Muscle layer of colon (tissue), 2 donors: ENCODE data around the gene MTERF4.

Source experiments
- H3K27ac ChIP-seq: one replicate; pipeline ENCODE4 v1.7.0; 2013; ENCODE audit warnings: low read depth, mild to moderate bottlenecking, low read length, moderate library complexity
- H3K27me3 ChIP-seq, 2 donors: one replicate each; pipeline ENCODE4 v1.7.0; 2013; ENCODE audit warnings: low read length in 2 of 2, mild to moderate bottlenecking in 2 of 2; ENCODE audit not compliant: insufficient read depth in 2 of 2, control insufficient read depth in 1 of 2
- H3K36me3 ChIP-seq: one replicate; pipeline ENCODE4 v1.7.0; 2013; ENCODE audit warnings: mild to moderate bottlenecking, low read length; ENCODE audit not compliant: insufficient read depth
- H3K4me1 ChIP-seq: one replicate; pipeline ENCODE4 v1.7.0; 2013; ENCODE audit warnings: mild to moderate bottlenecking, low read length; ENCODE audit not compliant: insufficient read depth
- H3K4me3 ChIP-seq, 2 donors: one replicate each; pipeline ENCODE4 v1.7.0; 2013; ENCODE audit warnings: low read length in 2 of 2, low read depth in 1 of 2, mild to moderate bottlenecking in 1 of 2, moderate library complexity in 1 of 2
- H3K9ac ChIP-seq: one replicate; pipeline ENCODE4 v1.7.0; 2013; ENCODE audit warnings: low read length
- H3K9me3 ChIP-seq: one replicate; pipeline ENCODE4 v1.7.0; 2013; ENCODE audit warnings: mild to moderate bottlenecking, low read length
- donor health status: abdominal sarcoma.
- donor health status: Adenocarcinoma of cecum.

Gene MTERF4

DNA sequence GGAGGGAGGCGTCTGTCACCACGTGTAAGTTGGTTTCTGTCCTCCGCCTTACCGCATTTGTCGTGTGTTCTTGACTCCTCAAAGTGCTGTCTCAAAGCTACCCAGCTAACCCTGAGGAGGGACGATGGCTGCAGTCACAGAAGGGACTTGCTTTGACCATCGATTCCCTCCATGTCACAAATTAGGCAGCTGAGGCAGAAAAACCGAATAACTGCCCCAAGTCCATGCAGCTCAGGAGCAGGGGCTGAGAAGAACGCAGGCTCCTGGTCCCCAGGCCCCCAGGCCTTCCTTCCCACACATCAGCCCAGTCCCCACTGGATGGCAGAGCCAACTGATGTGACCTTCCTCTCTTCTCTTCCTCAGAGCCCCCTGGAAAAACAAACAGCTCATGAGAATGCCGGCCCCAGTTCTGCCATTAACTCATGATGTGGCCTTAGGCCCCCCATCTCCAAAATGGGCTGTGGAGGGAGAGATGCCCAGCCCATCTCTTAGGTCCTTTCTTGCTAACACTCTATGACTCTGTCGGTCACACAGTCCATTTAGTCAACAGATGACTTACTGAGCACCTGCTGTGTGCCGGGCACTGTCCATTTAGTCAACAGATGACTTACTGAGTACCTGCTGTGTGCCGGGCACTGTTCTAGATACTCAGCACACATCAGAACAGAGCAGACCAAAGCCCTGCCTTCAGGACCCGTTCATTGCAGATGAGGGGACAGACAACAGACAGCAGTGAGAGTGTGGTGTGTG, 19.6 kb downstream of the MTERF4 start:
- no peaks in the 10 kb centered on the region for H3K27me3 ChIP-seq
- H3K4me3 ChIP-seq = no peak overlapping the region
- no peaks in the 10 kb centered on the region for H3K4me1 ChIP-seq
- H3K9me3 ChIP-seq = no peaks in the 10 kb centered on the region
- no peak overlapping the region for H3K27ac ChIP-seq
- no peak overlapping the region for H3K9ac ChIP-seq
- H3K36me3 ChIP-seq = peaks cover 19% of the 10 kb centered on the region

DNA sequence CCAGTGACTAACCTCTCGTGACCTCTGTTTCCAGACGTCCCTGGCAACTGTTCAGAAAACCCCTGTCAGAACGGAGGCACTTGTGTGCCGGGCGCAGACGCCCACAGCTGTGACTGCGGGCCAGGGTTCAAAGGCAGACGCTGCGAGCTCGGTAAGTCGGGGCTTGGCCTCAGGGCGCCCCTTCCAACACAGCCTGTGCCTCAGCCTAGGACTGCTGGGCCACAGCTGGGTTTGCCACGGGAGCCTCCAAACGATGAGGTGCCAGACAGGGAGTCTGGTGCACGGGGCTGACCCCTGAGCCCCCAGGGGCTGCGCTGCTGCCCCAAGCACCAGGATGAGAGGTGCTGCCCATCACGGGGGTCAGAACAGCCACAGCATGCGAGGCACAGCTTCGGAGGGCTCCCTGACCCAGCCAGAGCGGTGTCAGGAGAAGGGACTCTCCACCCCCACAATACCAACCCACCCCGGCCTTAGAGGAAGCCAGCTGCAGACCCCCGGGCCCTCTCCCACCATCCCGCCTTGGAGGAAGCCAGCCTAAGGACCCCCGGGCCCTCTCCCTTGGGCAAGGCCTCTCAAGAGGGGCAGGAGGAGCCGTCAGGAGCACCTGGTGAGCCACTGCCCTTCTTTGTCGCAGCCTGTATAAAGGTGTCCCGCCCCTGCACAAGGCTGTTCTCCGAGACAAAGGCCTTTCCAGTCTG, 20.3 kb downstream of the MTERF4 start:
- H3K9ac ChIP-seq = no peak overlapping the region
- peaks cover 12% of the 10 kb centered on the region for H3K36me3 ChIP-seq
- no peaks in the 10 kb centered on the region for H3K4me1 ChIP-seq
- no peaks in the 10 kb centered on the region for H3K27me3 ChIP-seq
- H3K27ac ChIP-seq = no peak overlapping the region
- no peaks in the 10 kb centered on the region for H3K9me3 ChIP-seq
- H3K4me3 ChIP-seq = no peak overlapping the region

DNA sequence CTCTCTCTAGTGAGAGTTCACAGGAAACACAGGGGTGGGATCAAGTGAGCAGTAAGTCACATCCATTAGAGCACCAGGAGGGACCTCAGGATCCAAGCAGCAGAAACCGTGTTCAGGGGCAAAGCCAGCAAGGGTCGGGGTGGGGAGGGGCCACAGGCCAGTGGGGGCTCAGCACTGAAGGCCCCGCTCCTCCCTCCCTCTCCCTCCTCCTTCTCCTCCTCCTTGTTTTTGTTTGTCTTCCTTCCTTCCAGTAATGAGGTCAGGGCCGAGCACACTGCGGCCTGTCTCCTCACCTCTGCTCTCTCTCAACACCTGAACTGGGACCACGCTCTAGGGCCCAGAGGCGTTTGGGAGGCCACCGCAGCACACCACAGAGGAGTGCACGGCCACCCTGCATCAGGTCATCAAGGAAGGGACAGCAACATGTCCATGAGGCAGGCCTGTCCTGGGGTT, 20.9 kb downstream of the MTERF4 start:
- Histone ChIP-seq H3K4me3 (no peak overlapping the region), H3K27ac (no peak overlapping the region), H3K36me3 (peaks cover 6% of the 10 kb centered on the region), H3K27me3 (no peaks in the 10 kb centered on the region), H3K9me3 (no peaks in the 10 kb centered on the region), H3K9ac (no peak overlapping the region), H3K4me1 (no peaks in the 10 kb centered on the region)

DNA sequence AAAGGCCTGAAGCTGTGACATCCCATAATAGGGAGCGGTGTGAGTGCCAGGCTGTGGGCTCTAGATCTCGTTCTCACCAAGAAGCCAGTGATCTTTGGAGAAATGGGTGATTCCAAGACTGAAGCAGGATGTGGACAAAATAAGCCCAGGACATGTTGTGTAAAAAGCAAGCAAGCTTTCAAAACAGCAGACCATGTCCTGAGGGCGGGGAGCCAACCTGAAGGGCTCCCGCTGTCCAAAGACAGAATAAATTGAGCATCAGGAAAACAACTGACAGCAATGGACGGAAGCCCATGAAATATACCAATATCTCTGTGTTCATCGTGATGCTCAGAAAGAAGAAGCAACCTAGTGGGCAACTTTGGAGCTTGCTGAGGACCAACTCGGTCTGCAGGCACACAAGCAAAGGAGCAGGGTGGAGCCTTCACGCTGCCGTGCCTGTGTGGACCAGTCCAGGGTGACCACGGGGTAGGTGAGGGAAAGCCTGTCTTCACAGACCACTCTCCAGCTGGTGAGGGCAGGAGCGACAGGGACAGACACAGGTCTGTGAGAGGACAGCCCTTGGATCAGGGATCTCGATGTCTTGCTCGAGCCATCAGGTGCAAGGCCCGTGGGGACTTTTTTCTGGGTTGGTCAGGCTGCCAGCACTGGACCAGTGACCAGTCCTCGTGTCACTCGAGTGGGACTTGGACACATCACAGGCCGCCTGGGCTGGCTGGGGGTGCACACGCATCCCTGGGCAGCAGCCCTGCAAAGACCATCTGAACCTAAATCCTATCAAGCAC, 21.5 kb downstream of the MTERF4 start:
- Histone ChIP-seq H3K9me3 (no peaks in the 10 kb centered on the region), H3K27me3 (no peaks in the 10 kb centered on the region), H3K4me1 (no peaks in the 10 kb centered on the region), H3K9ac (no peak overlapping the region), H3K36me3 (peaks cover 4% of the 10 kb centered on the region), H3K27ac (no peak overlapping the region), H3K4me3 (no peak overlapping the region)

DNA sequence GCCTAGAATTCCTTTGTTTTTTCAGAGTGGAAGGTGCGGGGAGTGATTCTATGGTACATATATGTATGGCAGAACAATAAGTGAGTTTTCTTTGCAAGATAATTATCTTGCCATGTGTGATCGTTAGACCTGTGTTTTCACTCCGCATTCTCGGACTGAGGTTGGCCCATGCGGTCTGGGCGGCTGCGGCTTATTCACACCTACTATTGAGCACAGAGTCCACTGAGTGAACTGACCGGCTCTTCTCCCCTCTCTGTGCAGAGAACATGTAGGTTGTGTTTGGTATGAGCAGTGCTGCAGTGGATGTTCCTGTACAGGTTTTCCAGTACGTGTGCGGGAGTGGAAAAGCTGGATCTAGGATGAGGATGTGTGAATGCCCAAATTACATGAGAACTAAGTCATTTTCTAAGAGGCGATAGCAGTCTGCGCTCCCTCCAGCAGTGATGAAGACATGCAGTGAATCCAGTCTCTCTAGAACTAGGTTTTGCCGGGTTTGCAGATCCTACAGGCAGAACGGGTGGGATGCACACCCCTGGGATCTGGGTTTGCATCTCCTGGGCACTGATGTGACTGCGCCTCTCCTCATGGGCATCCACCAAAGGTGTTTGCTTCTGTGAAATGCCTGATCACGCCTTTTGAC, 27.1 kb downstream of the MTERF4 start:
- H3K4me3 ChIP-seq = no peak overlapping the region
- no peak overlapping the region for H3K9ac ChIP-seq
- no peaks in the 10 kb centered on the region for H3K4me1 ChIP-seq
- no peaks in the 10 kb centered on the region for H3K27me3 ChIP-seq
- no peaks in the 10 kb centered on the region for H3K9me3 ChIP-seq
- peaks cover 17% of the 10 kb centered on the region for H3K36me3 ChIP-seq
- no peak overlapping the region for H3K27ac ChIP-seq

DNA sequence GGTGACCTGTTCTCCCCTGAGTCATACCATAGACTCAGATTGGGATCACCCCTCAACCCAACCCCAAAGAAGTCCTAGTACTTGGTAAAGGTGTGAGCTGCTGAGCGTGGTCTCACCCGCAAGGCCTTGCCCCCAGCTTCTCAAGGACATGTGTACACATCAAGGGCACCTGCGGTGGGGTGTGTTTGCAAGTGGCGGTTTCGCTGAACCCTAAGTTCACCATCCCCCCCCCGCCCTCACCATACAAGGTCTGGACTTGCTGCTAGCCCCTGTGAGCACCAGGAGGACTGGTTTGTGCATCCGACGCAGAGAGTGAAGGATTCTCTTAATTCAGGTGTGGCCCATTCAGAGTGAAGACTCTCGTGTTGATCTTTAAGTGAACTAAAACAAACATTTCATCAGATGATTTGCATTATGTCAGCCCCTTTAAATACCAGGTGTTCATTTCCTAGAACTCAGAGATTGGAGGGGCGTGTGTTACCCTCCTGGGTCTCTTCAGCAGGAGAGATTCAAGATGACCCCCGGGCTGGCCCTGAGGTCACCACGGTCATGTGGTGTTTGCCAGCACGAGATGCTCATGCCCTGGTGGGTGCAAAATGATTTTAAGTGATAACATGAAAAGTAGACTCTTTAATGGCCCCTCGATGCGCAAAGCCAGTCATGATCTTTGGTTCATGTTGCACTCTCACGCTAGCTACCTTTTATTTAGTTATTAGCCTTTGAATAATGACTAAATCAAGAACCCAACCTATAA, 27.8 kb downstream of the MTERF4 start:
- Histone ChIP-seq H3K4me1 (no peaks in the 10 kb centered on the region), H3K9me3 (no peaks in the 10 kb centered on the region), H3K27ac (no peak overlapping the region), H3K9ac (no peak overlapping the region), H3K4me3 (no peak overlapping the region), H3K27me3 (no peaks in the 10 kb centered on the region), H3K36me3 (peaks cover 17% of the 10 kb centered on the region)

DNA sequence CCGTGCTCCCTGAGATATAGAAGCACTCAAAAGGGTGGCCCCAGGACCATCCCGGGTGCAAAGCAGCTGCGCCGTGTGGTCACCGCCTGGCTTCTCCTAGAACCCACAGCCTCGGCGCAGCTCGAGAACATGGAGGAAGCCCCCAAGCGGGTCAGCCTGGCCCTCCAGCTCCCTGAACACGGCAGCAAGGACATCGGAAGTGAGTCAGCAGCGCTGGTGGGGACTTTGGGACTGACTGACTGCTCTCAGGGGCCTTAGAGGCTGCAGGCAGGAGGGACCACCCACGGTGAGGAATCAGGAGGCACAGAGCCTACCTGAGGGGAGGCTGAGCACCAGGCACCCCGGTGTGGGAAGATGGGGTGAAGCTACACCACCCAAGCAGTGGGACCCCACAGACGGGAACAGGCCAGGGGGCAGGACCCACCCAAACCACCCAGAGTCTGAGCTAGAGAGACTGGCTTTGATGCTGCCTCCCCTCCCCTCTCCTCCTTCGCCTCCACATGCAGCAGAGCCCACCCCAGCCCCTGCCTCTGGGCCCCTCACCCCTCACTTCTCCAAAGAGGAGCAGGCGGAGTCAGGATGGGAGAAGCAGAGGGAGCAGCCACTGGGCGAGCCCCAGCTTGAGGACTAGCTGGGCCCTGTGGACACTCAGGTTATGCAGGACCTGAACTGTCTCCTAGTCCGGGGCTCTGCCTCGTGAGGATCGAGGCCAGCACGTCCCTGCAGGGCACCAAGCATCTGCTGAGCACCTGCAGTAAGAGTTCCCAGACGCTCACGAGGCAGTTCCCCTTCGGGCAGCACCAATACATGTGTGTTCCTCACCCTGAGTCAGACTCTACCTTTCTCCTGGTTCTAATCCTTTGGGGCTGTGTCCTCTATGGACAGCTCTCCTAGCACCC, 28.7 kb downstream of the MTERF4 start:
- H3K4me1 ChIP-seq = no peaks in the 10 kb centered on the region
- no peaks in the 10 kb centered on the region for H3K9me3 ChIP-seq
- no peak overlapping the region for H3K27ac ChIP-seq
- H3K4me3 ChIP-seq = no peak overlapping the region
- peaks cover 17% of the 10 kb centered on the region for H3K36me3 ChIP-seq
- H3K9ac ChIP-seq = no peak overlapping the region
- no peaks in the 10 kb centered on the region for H3K27me3 ChIP-seq

DNA sequence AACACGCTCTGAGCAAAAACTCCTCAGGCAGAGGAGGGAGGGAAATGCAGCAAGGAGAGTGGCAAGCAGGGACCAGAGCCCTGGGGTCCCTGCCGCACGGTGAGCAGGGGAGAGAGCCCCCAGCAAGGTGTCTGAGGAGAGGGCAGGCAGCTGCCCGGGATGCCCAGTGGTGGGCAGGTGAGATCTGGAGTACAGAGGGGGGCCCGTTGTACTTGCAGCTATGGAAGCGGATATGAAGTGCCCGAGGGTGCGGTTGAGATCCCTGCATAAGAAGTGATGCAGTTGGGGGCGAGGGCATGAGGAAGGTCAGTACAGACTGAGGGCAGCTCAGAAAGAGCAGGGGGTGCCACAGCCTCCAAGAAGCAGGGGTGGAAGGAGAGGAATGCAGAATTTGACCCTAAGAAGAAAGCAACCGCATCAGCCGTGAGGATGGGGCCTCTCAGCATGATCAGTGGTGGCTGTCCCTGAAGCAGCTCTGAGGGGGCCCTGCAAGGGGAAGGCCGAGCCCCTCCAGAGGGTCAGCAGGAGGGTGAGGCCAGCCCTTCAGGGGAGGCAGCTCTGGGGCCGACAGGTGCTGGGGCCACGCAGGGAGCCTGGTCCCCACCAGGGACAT, 29.4 kb downstream of the MTERF4 start:
- Histone ChIP-seq H3K9ac (no peak overlapping the region), H3K4me3 (no peak overlapping the region), H3K27ac (no peak overlapping the region), H3K4me1 (no peaks in the 10 kb centered on the region), H3K27me3 (no peaks in the 10 kb centered on the region), H3K9me3 (no peaks in the 10 kb centered on the region), H3K36me3 (peaks cover 17% of the 10 kb centered on the region)

DNA sequence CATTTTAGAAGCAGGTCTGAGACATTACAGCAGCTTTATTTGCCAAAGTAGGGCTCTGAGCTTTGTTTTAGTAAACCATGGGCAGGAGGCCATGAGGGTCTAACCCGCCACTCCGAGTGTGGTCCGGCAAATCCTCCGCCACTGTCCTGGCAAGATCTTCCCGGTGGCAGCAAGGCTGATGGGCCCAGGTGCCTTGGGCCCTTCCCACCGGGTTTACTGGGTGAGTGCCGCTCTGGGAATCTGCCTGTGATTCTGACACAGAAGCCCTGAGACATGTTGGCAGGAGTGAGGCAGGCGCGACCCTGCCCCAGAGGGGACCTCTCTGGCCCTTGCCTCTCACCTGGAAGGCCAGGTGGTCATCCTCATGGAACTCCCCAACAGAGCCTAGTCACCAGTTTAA, 29.9 kb downstream of the MTERF4 start:
- Histone ChIP-seq H3K27ac (no peak overlapping the region), H3K9me3 (no peaks in the 10 kb centered on the region), H3K27me3 (no peaks in the 10 kb centered on the region), H3K9ac (no peak overlapping the region), H3K36me3 (peaks cover 17% of the 10 kb centered on the region), H3K4me3 (no peak overlapping the region), H3K4me1 (no peaks in the 10 kb centered on the region)

DNA sequence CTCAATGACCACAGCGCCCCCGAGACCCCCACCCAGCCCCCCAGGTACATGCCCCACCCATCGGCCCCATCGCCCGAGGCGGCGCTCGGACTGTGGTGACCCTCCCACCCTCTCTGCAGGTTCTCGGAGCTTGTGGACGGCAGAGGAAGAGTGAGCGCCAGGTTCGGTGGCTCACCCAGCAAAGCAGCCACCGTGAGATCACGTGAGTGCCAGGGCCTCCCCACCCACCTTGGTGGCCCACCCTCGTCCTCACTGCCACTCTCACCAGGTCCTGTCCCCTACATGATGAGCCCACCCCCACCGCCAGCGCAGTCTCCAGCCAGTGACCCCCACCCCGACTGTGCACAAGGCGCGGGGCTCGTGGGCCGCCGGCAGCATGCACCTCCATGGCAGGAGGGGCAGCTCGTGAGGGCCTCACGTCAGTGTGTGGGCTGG, 30.4 kb downstream of the MTERF4 start:
- no peak overlapping the region for H3K4me3 ChIP-seq
- H3K4me1 ChIP-seq = no peaks in the 10 kb centered on the region
- peaks cover 17% of the 10 kb centered on the region for H3K36me3 ChIP-seq
- no peaks in the 10 kb centered on the region for H3K27me3 ChIP-seq
- no peak overlapping the region for H3K27ac ChIP-seq
- no peaks in the 10 kb centered on the region for H3K9me3 ChIP-seq
- H3K9ac ChIP-seq = no peak overlapping the region
